ENCODE results near the gene ASIC4.
A peak's percentile ranks its signal among the peaks of the same experiment; 100 is the strongest.

ASIC4 gene

GRCh38 chr2:219482674-219483405 lies 31.4 kb upstream of the ASIC4 start:
- no peak for DNase-seq

- no peak for DNase-seq
Measured at GRCh38 chr2:219483451-219484342, 30.6 kb upstream of the ASIC4 start.

- no peak for DNase-seq
Measured at GRCh38 chr2:219484343-219485200, 29.7 kb upstream of the ASIC4 start.

GRCh38 chr2:219485201-219485580 lies 29.1 kb upstream of the ASIC4 start:
- DNase-seq = no peak

- no peak for DNase-seq
Measured at GRCh38 chr2:219486380-219486959, 27.8 kb upstream of the ASIC4 start.

GRCh38 chr2:219488149-219488843 lies 26.0 kb upstream of the ASIC4 start:
- DNase-seq = no peak

GRCh38 chr2:219488844-219489194 lies 25.5 kb upstream of the ASIC4 start:
- DNase-seq = no peak

- no peak for DNase-seq
Measured at GRCh38 chr2:219489315-219489714, 25.0 kb upstream of the ASIC4 start.

- no peak for DNase-seq
Measured at GRCh38 chr2:219490186-219490585, 24.1 kb upstream of the ASIC4 start.

- no peak for DNase-seq
Measured at GRCh38 chr2:219490600-219491130, 23.6 kb upstream of the ASIC4 start.

- DNase-seq = no peak
Measured at GRCh38 chr2:219491278-219491963, 22.9 kb upstream of the ASIC4 start.

GRCh38 chr2:219492575-219492974 lies 21.7 kb upstream of the ASIC4 start:
- DNase-seq = no peak

- no peak for DNase-seq
Measured at GRCh38 chr2:219493086-219493485, 21.2 kb upstream of the ASIC4 start.

GRCh38 chr2:219494952-219495530 lies 19.2 kb upstream of the ASIC4 start:
- no peak for DNase-seq

- peak; percentile 32 for DNase-seq
Measured at GRCh38 chr2:219495531-219496122, 18.7 kb upstream of the ASIC4 start.

- no peak for DNase-seq
Measured at GRCh38 chr2:219496247-219496824, 17.9 kb upstream of the ASIC4 start.

GRCh38 chr2:219496825-219497494 lies 17.3 kb upstream of the ASIC4 start:
- DNase-seq = no peak

GRCh38 chr2:219497495-219498279 lies 16.6 kb upstream of the ASIC4 start:
- DNase-seq = peak; percentile 29
